ENCODE results near the gene SPIB.
"Not testable (repeated sequence)": the region's sequence is repeated elsewhere in the genome, so short reads cannot be mapped to it uniquely, and the experiment has no call there.

Gene SPIB

GRCh38 chr19:50390952-50391351 is 27.8 kb upstream of the SPIB start:
- DNase-seq (ENCODE audit: low read depth) = not testable (repeated sequence)

- no peak for DNase-seq (ENCODE audit: low read depth)
Observed at GRCh38 chr19:50392759-50393158, 26.0 kb upstream of the SPIB start.

DNA sequence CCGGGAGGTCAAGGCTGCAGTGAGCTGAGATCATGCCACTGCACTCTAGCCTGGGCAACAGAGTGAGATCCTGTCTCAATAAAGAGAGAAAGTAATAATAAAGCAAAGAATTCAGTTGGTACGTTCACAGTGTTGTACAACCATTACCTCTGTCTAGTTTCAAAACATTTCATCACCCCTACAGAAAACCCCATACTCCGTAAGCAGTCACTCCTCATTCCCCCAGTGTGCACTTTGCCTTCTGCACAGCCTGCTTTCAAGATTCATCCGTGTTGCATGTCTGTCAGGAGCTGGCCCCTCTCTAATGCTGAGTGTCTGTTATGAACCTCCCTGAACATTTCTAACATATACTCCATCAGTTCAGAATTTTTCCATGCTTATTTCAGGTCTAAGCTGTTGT is 25.1 kb upstream of the SPIB start:
- no peak for DNase-seq (ENCODE audit: low read depth)

DNA sequence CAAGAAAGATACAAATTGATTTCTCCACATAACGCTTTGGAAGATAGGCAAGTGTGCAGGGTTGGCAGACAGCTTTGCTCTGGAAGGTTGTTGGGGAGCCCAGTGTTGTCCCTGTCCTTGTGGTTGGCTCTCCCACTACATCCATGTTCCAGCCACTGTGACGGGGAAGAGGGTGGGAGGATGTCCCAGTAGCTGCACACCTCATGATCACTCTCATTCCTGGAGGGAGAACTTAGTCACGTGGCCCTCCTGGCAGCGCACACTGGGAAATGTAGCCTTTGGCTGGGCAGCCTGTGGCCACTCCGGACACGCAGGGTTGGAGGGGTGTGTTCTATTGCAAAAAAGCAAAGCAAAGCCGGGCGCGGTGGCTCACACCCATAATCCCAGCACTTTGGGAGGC is 24.7 kb upstream of the SPIB start:
- DNase-seq (ENCODE audit: low read depth) = no peak

DNA sequence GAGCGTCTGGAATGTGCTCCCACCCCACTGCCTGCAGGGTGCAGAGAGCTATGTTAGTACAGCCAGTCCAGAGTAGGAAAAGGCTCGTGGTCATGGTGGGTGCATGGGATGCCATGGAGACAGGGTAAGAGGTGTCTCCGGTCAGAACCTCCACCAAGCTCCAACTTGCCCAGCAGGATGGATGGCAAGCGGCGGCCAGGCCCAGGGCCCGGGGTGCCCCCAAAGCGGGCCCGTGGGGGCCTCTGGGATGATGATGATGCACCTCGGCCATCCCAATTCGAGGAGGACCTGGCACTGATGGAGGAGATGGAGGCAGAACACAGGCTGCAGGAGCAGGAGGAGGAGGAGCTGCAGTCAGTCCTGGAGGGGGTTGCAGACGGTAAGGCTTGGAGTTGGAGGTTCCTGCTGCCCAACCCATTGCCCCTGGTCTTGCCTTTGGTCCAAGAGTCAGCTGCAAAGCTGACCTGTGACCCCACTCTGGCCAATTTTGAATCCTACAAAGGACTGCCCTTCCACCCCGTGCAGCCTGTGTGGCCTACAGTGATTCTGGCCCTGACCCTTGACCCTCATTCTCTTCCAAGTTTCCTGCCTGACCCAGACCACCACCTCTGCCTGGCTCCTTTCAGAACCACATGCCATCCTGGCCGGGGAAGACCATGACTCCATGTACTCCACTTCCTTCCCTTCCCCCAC is 19.9 kb upstream of the SPIB start:
- DNase-seq (ENCODE audit: low read depth) = no peak

GRCh38 chr19:50399368-50399745 is 19.4 kb upstream of the SPIB start:
- no peak for DNase-seq (ENCODE audit: low read depth)

GRCh38 chr19:50401605-50402450 is 16.9 kb upstream of the SPIB start:
- DNase-seq (ENCODE audit: low read depth) = no peak

- DNase-seq (ENCODE audit: low read depth) = no peak
Observed at GRCh38 chr19:50402544-50403301, 16.0 kb upstream of the SPIB start.

DNA sequence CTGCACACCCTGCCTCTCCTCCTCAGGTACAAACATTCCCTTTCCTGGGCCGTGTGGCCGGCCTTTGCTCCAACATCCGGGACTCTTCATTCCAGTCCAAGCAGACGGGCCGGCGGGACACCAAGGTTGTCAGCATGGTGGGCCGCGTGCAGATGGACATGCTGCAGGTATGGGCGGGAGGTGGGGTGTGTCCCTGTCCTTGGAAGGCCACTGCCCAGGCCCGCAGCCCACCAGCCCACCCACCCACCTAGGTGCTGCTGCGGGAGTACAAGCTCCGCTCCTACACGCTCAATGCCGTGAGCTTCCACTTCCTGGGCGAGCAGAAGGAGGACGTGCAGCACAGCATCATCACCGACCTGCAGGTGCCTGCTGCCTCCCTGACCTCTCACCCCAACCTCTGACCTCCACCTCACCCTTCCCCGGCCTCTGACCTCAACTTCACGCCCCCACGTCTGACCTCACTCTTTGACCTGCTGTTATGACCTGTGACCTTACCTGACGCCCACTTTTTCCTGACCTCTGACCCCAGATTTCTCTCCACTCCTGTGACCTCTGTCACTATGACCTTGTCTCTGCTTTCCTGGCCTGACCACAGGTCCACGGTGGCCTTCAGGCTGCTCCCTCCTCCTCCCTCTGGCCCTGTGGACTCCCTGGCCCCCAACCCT is 12.4 kb upstream of the SPIB start:
- DNase-seq (ENCODE audit: low read depth) = no peak

- DNase-seq (ENCODE audit: low read depth) = no peak
Observed at GRCh38 chr19:50406829-50407228, 11.9 kb upstream of the SPIB start.

DNA sequence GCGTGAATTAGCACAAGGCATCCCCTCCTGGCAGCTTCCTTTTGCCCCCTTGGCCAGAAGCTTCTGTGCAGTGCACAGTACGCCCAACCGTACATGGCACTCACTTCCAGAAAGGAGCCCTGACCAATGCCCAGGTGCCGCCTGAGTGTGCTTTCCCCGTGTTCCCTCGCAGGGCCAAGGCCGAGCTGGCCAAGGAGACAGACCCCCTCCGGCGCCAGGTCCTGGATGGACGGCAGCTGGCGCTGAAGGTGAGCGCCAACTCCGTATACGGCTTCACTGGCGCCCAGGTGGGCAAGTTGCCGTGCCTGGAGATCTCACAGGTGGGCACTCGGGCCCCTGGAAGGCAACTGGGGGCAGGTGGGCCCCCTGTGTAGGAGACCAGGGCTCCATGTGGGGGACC is 9.4 kb upstream of the SPIB start:
- no peak for DNase-seq (ENCODE audit: low read depth)

DNA sequence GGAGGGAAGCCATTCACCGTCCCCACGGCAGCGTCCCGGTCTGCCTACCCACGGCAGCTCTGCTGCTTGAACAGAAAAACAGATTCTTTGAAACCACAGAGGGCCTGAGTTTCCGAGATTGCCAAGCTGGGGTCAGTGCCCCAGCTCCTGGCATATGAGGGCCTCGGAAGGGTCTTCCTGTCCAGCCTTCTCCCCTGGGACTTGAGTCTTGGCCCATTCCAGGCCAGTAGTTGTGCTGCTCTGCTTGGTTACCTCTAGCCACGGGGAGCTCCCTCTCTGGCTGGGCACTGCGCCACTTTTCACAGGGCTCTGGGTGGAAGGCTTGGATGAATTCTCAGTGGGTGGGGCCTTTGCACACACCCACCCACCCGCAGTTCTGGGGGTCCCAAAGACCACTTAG is 8.6 kb upstream of the SPIB start:
- DNase-seq (ENCODE audit: low read depth) = no peak

DNA sequence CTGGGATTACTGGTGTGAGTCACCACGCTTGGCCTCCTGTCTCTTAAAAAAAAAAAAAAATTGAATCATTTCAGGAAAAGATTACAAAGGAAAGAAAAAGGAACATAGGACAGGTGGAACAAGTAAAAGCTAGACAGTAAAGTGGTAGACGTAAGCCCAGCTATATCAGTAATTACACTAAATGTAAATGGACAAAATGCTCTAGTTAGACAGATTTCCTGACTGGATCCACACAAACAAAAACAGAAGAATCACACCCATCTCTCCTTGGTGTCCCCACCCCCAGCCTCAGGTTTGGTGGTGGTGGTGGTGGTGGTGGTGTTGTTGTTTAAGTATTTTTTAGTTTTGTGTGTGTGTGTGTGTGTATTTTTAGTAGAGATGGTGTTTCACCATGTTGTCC is 6.3 kb upstream of the SPIB start:
- no peak for DNase-seq (ENCODE audit: low read depth)

GRCh38 chr19:50413096-50413495 is 5.6 kb upstream of the SPIB start:
- DNase-seq (ENCODE audit: low read depth) = no peak

DNA sequence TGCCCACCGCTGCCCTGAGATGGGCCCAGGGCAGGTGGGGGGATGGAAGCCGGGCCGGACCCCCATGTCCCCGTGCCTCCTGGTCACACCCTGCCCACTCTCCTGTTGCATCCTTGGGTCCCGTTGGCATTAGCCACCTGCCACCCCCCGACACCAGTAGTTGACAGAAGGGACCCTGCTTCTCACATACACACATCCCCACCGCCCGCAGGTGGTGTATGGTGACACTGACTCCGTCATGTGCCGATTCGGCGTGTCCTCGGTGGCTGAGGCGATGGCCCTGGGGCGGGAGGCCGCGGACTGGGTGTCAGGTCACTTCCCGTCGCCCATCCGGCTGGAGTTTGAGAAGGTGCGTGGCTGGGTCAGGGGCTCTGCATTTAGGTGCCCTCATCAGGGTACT is 5.2 kb upstream of the SPIB start:
- no peak for DNase-seq (ENCODE audit: low read depth)

DNA sequence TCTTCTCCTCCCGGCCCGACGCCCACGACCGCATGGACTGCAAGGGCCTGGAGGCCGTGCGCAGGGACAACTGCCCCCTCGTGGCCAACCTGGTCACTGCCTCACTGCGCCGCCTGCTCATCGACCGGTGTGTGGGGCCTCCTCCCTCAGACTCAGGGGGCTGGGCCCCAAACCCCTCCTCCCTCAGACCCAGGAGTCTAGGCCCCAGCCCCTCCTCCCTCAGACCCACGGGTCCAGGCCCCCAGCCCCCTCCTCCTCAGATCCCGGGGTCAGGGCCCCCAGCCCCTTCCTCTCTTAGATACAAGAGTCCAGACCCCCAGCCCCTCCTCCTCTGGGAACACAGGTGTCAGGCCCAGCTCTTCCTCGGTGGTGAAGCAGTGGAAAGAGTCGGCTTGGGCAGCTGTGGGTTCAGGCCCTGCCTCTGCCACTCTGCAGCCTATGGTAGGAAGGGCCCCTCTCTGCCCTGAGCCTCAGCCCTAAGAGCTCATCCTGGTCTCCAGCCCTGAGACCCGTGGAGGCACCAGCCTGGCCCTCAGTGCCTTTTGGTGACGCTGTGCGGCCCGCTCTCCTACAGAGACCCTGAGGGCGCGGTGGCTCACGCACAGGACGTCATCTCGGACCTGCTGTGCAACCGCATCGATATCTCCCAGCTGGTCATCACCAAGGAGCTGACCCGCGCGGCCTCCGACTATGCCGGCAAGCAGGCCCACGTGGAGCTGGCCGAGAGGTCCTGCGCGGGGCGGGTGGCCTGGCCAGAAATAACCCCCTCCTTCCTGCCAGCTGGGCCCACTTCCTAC is 3.7 kb upstream of the SPIB start:
- no peak for DNase-seq (ENCODE audit: low read depth)

GRCh38 chr19:50415661-50416033 is 3.1 kb upstream of the SPIB start:
- DNase-seq (ENCODE audit: low read depth) = no peak

GRCh38 chr19:50416034-50416977 is 2.4 kb upstream of the SPIB start:
- DNase-seq (ENCODE audit: low read depth) = no peak

DNA sequence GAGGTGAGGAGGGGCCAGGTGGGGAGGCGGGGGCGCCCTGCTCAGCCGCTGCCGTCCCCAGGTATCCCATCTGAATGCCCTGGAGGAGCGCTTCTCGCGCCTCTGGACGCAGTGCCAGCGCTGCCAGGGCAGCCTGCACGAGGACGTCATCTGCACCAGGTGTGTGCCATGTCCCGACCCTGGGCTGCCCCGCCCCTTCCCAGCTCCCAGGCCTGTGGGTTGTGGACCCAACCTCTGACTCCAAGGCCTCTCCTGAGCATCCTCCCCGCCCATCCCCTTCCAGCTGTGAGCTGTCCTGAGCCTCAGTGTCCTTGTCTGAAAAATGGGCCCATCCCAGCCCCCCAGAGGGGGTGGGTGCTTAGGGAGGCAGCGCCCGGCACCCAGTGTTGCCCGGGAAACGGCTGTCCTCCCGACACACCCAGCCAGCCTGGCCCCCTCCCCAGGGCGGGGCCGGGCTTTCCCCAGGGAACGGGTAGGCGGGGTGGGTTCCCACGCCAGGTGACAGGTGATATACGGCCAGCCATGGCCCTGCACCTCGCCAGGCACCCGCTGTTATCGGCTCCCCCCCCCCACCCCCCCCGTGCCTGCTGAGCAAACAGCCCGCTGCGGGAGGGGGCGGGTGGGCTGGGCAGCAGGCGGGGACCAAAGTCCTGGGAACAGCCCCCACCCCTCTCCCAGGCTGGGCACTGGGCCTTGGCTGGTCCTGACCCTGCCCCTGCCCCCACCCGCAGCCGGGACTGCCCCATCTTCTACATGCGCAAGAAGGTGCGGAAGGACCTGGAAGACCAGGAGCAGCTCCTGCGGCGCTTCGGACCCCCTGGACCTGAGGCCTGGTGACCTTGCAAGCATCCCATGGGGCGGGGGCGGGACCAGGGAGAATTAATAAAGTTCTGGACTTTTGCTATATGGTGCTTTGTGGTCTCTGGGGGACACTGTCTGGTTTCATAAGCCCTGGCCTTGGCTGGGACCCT is 1.3 kb upstream of the SPIB start:
- no peak for DNase-seq (ENCODE audit: low read depth)

Measured in GM04504 (cell line).